Skeletal muscle satellite cell (primary cell): ENCODE results near the gene CES5A.
"Not testable (repeated sequence)": the region's sequence is repeated elsewhere in the genome, so short reads cannot be mapped to it uniquely, and the experiment has no call there.

Experiments
- H3K27me3 ChIP-seq: 2 replicates; pipeline ENCODE4 v1.7.0; 2013; ENCODE audit warnings: low read length; ENCODE audit not compliant: control insufficient read depth, insufficient read depth
- H3K36me3 ChIP-seq: 2 replicates; pipeline ENCODE4 v1.7.0; 2013; ENCODE audit warnings: mild to moderate bottlenecking, control low read depth, low read length; ENCODE audit not compliant: insufficient read depth
- H3K4me1 ChIP-seq: 2 replicates; pipeline ENCODE4 v1.7.0; 2013; ENCODE audit warnings: low read length; ENCODE audit not compliant: control insufficient read depth, insufficient read depth
- H3K4me2 ChIP-seq: 2 replicates; pipeline ENCODE4 v1.7.0; 2013; ENCODE audit warnings: mild to moderate bottlenecking, low read length
- H3K4me3 ChIP-seq: 2 replicates; pipeline ENCODE4 v1.7.0; 2013; ENCODE audit warnings: low read length
- H3K9ac ChIP-seq: 2 replicates; pipeline ENCODE4 v1.7.0; 2013; ENCODE audit warnings: mild to moderate bottlenecking, low read depth, low read length, moderate library complexity
- H3K9me3 ChIP-seq: replicated peaks from 2 replicates; pipeline ENCODE4 v1.7.0; 2013; ENCODE audit warnings: mild to moderate bottlenecking, control low read depth, low read length

The CES5A gene

GRCh38 chr16:55825115-55825728 is 50.0 kb downstream of the CES5A start:
- H3K4me2 ChIP-seq = no peak overlapping the region
- H3K36me3 ChIP-seq = no peaks in the 10 kb centered on the region
- no peaks in the 10 kb centered on the region for H3K9me3 ChIP-seq
- no peak overlapping the region for H3K9ac ChIP-seq
- H3K27me3 ChIP-seq = no peaks in the 10 kb centered on the region
- H3K4me3 ChIP-seq = no peak overlapping the region
- no peaks in the 10 kb centered on the region for H3K4me1 ChIP-seq

GRCh38 chr16:55824473-55825000 is 50.6 kb downstream of the CES5A start:
- H3K4me1 ChIP-seq = no peaks in the 10 kb centered on the region
- H3K36me3 ChIP-seq = no peaks in the 10 kb centered on the region
- H3K27me3 ChIP-seq = no peaks in the 10 kb centered on the region
- H3K9ac ChIP-seq = no peak overlapping the region
- H3K4me3 ChIP-seq = no peak overlapping the region
- no peak overlapping the region for H3K4me2 ChIP-seq
- H3K9me3 ChIP-seq = no peaks in the 10 kb centered on the region

GRCh38 chr16:55822280-55822810 is 52.8 kb downstream of the CES5A start:
- H3K4me2 ChIP-seq = no peak overlapping the region
- no peaks in the 10 kb centered on the region for H3K4me1 ChIP-seq
- H3K27me3 ChIP-seq = no peaks in the 10 kb centered on the region
- H3K9me3 ChIP-seq = no peaks in the 10 kb centered on the region
- H3K9ac ChIP-seq = no peak overlapping the region
- no peaks in the 10 kb centered on the region for H3K36me3 ChIP-seq
- no peak overlapping the region for H3K4me3 ChIP-seq

GRCh38 chr16:55821210-55821609 is 54.0 kb downstream of the CES5A start:
- H3K4me2 ChIP-seq = no peak overlapping the region
- H3K4me1 ChIP-seq = no peaks in the 10 kb centered on the region
- H3K27me3 ChIP-seq = no peaks in the 10 kb centered on the region
- H3K36me3 ChIP-seq = no peaks in the 10 kb centered on the region
- H3K4me3 ChIP-seq = no peak overlapping the region
- H3K9ac ChIP-seq = no peak overlapping the region
- no peaks in the 10 kb centered on the region for H3K9me3 ChIP-seq

GRCh38 chr16:55820615-55821014 is 54.6 kb downstream of the CES5A start:
- Histone ChIP-seq H3K4me2 (no peak overlapping the region), H3K4me1 (no peaks in the 10 kb centered on the region)

GRCh38 chr16:55817236-55817912 is 57.8 kb downstream of the CES5A start:
- Histone ChIP-seq H3K9me3 (no peaks in the 10 kb centered on the region), H3K4me2 (no peak overlapping the region), H3K4me3 (no peak overlapping the region), H3K9ac (no peak overlapping the region), H3K27me3 (no peaks in the 10 kb centered on the region), H3K36me3 (no peaks in the 10 kb centered on the region), H3K4me1 (no peaks in the 10 kb centered on the region)

More at GRCh38 chr16:55820615-55821014, 54.6 kb downstream of the CES5A start:
- Histone ChIP-seq H3K9ac (no peak overlapping the region), H3K36me3 (no peaks in the 10 kb centered on the region), H3K9me3 (no peaks in the 10 kb centered on the region), H3K27me3 (no peaks in the 10 kb centered on the region), H3K4me3 (no peak overlapping the region)

- H3K9me3 ChIP-seq, H3K4me3 ChIP-seq, H3K4me1 ChIP-seq, H3K36me3 ChIP-seq, H3K9ac ChIP-seq, H3K27me3 ChIP-seq, H3K4me2 ChIP-seq: not testable (repeated sequence)
Observed at GRCh38 chr16:55816222-55816621, 59.0 kb downstream of the CES5A start.

GRCh38 chr16:55815320-55815719 is 59.9 kb downstream of the CES5A start:
- no peak overlapping the region for H3K4me2 ChIP-seq
- H3K36me3 ChIP-seq = no peaks in the 10 kb centered on the region
- no peaks in the 10 kb centered on the region for H3K4me1 ChIP-seq
- H3K9ac ChIP-seq = no peak overlapping the region
- H3K4me3 ChIP-seq = no peak overlapping the region
- H3K9me3 ChIP-seq = no peaks in the 10 kb centered on the region
- H3K27me3 ChIP-seq = no peaks in the 10 kb centered on the region

- H3K4me1 ChIP-seq, H3K9ac ChIP-seq, H3K9me3 ChIP-seq, H3K27me3 ChIP-seq, H3K4me2 ChIP-seq, H3K36me3 ChIP-seq, H3K4me3 ChIP-seq: not testable (repeated sequence)
Observed at GRCh38 chr16:55814174-55814573, 61.0 kb downstream of the CES5A start.

GRCh38 chr16:55813730-55814129 is 61.4 kb downstream of the CES5A start:
- H3K4me2 ChIP-seq, H3K36me3 ChIP-seq, H3K9ac ChIP-seq, H3K27me3 ChIP-seq, H3K4me3 ChIP-seq, H3K4me1 ChIP-seq, H3K9me3 ChIP-seq: not testable (repeated sequence)

- Histone ChIP-seq H3K4me3 (no peak overlapping the region), H3K27me3 (no peaks in the 10 kb centered on the region), H3K9ac (no peak overlapping the region), H3K36me3 (no peaks in the 10 kb centered on the region), H3K4me2 (no peak overlapping the region), H3K4me1 (no peaks in the 10 kb centered on the region), H3K9me3 (no peaks in the 10 kb centered on the region)
Observed at GRCh38 chr16:55812951-55813350, 62.2 kb downstream of the CES5A start.

GRCh38 chr16:55811811-55812210 is 63.4 kb downstream of the CES5A start:
- Histone ChIP-seq H3K4me3 (no peak overlapping the region), H3K4me2 (no peak overlapping the region), H3K4me1 (no peaks in the 10 kb centered on the region), H3K9me3 (no peaks in the 10 kb centered on the region), H3K36me3 (no peaks in the 10 kb centered on the region), H3K27me3 (no peaks in the 10 kb centered on the region), H3K9ac (no peak overlapping the region)
